Stomach smooth muscle (tissue), 2 donors: ENCODE measurements around the gene MAPK1.
"Not testable (repeated sequence)": the region's sequence is repeated elsewhere in the genome, so short reads cannot be mapped to it uniquely, and the experiment has no call there.

ENCODE experiments used
- H3K27ac ChIP-seq: one replicate; pipeline ENCODE4 v1.7.0; 2013; ENCODE audit warnings: mild to moderate bottlenecking, low read length, inconsistent platforms
- H3K27me3 ChIP-seq, 2 donors: one replicate each; pipeline ENCODE4 v1.7.0; 2013; ENCODE audit warnings: low read length in 2 of 2; ENCODE audit not compliant: insufficient read depth in 2 of 2, control insufficient read depth in 1 of 2
- H3K36me3 ChIP-seq, 2 donors: one replicate each; pipeline ENCODE4 v1.7.0; 2013; ENCODE audit warnings: low read length in 2 of 2; ENCODE audit not compliant: control insufficient read depth in 2 of 2, insufficient read depth in 2 of 2
- H3K4me1 ChIP-seq: one replicate; pipeline ENCODE4 v1.7.0; 2013; ENCODE audit warnings: low read length; ENCODE audit not compliant: control insufficient read depth, insufficient read depth
- H3K4me3 ChIP-seq, 2 donors: one replicate each; pipeline ENCODE4 v1.7.0; 2013; ENCODE audit warnings: low read length in 2 of 2
- H3K9ac ChIP-seq, 2 donors: one replicate each; pipeline ENCODE4 v1.7.0; 2013; ENCODE audit warnings: low read length in 2 of 2, mild to moderate bottlenecking in 1 of 2
- H3K9me3 ChIP-seq, 2 donors: one replicate each; pipeline ENCODE4 v1.7.0; 2013; ENCODE audit warnings: low read length in 2 of 2; ENCODE audit not compliant: control insufficient read depth in 2 of 2
- donor health status: healthy.
- donor health status: Pancreatic carcinoma.

Gene MAPK1

GRCh38 chr22:21876486-21877176, 9.2 kb upstream of the MAPK1 start:
- H3K27ac ChIP-seq = no peak overlapping the region

GRCh38 chr22:21874953-21875352, 7.5 kb upstream of the MAPK1 start:
- not testable (repeated sequence) for H3K27ac ChIP-seq, H3K36me3 ChIP-seq, H3K9me3 ChIP-seq, H3K4me3 ChIP-seq, H3K4me1 ChIP-seq, H3K27me3 ChIP-seq, H3K9ac ChIP-seq

More at GRCh38 chr22:21876486-21877176, 9.2 kb upstream of the MAPK1 start:
- H3K36me3 ChIP-seq = no peaks in the 10 kb centered on the region
- H3K4me3 ChIP-seq = no peak overlapping the region
- no peaks in the 10 kb centered on the region for H3K9me3 ChIP-seq
- no peaks in the 10 kb centered on the region for H3K4me1 ChIP-seq
- H3K9ac ChIP-seq = peak overlapping the region in 1 of 2 donors; percentile 20
- no peaks in the 10 kb centered on the region for H3K27me3 ChIP-seq

- no peak overlapping the region for H3K9ac ChIP-seq
- no peaks in the 10 kb centered on the region for H3K4me1 ChIP-seq
These were observed 6.2 kb upstream of the MAPK1 start for GRCh38 chr22:21873619-21874018.

GRCh38 chr22:21872741-21873140, 5.3 kb upstream of the MAPK1 start:
- H3K27me3 ChIP-seq, H3K9ac ChIP-seq, H3K4me3 ChIP-seq, H3K36me3 ChIP-seq, H3K27ac ChIP-seq, H3K4me1 ChIP-seq, H3K9me3 ChIP-seq: not testable (repeated sequence)

More at GRCh38 chr22:21873619-21874018, 6.2 kb upstream of the MAPK1 start:
- no peak overlapping the region for H3K27ac ChIP-seq
- H3K36me3 ChIP-seq = no peaks in the 10 kb centered on the region
- H3K9me3 ChIP-seq = no peaks in the 10 kb centered on the region
- H3K4me3 ChIP-seq = no peak overlapping the region
- H3K27me3 ChIP-seq = no peaks in the 10 kb centered on the region

GRCh38 chr22:21868651-21869050, 1.2 kb upstream of the MAPK1 start:
- H3K27ac ChIP-seq = no peak overlapping the region
- H3K4me3 ChIP-seq = peak overlapping the region in 1 of 2 donors; percentile 86
- H3K9ac ChIP-seq = no peak overlapping the region
- H3K4me1 ChIP-seq = peaks cover 8% of the 10 kb centered on the region
- H3K27me3 ChIP-seq = no peaks in the 10 kb centered on the region
- no peaks in the 10 kb centered on the region for H3K9me3 ChIP-seq
- no peaks in the 10 kb centered on the region for H3K36me3 ChIP-seq

- Histone ChIP-seq H3K4me3 (peak overlapping the region; percentile 84 to 86), H3K27ac (peak overlapping the region; percentile 53), H3K4me1 (peaks cover 8% of the 10 kb centered on the region), H3K9me3 (no peaks in the 10 kb centered on the region), H3K9ac (peak overlapping the region; percentile 87 to 93), H3K36me3 (no peaks in the 10 kb centered on the region), H3K27me3 (no peaks in the 10 kb centered on the region)
These were observed 465 bp downstream of the MAPK1 start for GRCh38 chr22:21866833-21867527.

- H3K9me3 ChIP-seq = no peaks in the 10 kb centered on the region
- no peaks in the 10 kb centered on the region for H3K36me3 ChIP-seq
- no peaks in the 10 kb centered on the region for H3K27me3 ChIP-seq
- peak overlapping the region in 1 of 2 donors; percentile 93 for H3K9ac ChIP-seq
- H3K4me1 ChIP-seq = peaks cover 12% of the 10 kb centered on the region
- no peak overlapping the region for H3K27ac ChIP-seq
- peak overlapping the region in 1 of 2 donors; percentile 84 for H3K4me3 ChIP-seq
These were observed 2.4 kb downstream of the MAPK1 start for GRCh38 chr22:21865041-21865440.

GRCh38 chr22:21862386-21863245, 4.8 kb downstream of the MAPK1 start:
- Histone ChIP-seq H3K4me1 (peaks cover 12% of the 10 kb centered on the region), H3K27ac (no peak overlapping the region)

GRCh38 chr22:21861851-21862250, 5.6 kb downstream of the MAPK1 start:
- H3K4me1 ChIP-seq = peaks cover 12% of the 10 kb centered on the region
- H3K27ac ChIP-seq = no peak overlapping the region
- H3K9me3 ChIP-seq = no peaks in the 10 kb centered on the region
- no peak overlapping the region for H3K9ac ChIP-seq
- no peaks in the 10 kb centered on the region for H3K36me3 ChIP-seq
- no peaks in the 10 kb centered on the region for H3K27me3 ChIP-seq
- H3K4me3 ChIP-seq = no peak overlapping the region

More at GRCh38 chr22:21862386-21863245, 4.8 kb downstream of the MAPK1 start:
- Histone ChIP-seq H3K9ac (no peak overlapping the region), H3K36me3 (no peaks in the 10 kb centered on the region), H3K27me3 (no peaks in the 10 kb centered on the region), H3K4me3 (no peak overlapping the region), H3K9me3 (no peaks in the 10 kb centered on the region)

- Histone ChIP-seq H3K9me3 (no peaks in the 10 kb centered on the region), H3K4me1 (peaks cover 12% of the 10 kb centered on the region), H3K27ac (no peak overlapping the region), H3K36me3 (no peaks in the 10 kb centered on the region), H3K27me3 (no peaks in the 10 kb centered on the region), H3K9ac (no peak overlapping the region), H3K4me3 (no peak overlapping the region)
These were observed 6.1 kb downstream of the MAPK1 start for GRCh38 chr22:21861264-21861848.
